GM21423 (cell line): Measurements from ENCODE around the gene ERGIC1.
"Not testable (repeated sequence)": the region's sequence is repeated elsewhere in the genome, so short reads cannot be mapped to it uniquely, and the experiment has no call there.

ENCODE experiments used
- ATAC-seq: cut with Tn5 transposase; IDR thresholded peaks from one replicate; pipeline ENCODE4 v1.9.1; 2021; ENCODE audit warnings: mild to moderate bottlenecking, moderate library complexity; ENCODE audit not compliant: unreplicated experiment

ERGIC1 gene

GRCh38 chr5:172799416-172799815 is 34.6 kb upstream of the ERGIC1 start:
- no peak for ATAC-seq

GRCh38 chr5:172800088-172800551 is 33.9 kb upstream of the ERGIC1 start:
- no peak for ATAC-seq

- ATAC-seq: no peak
Measured at GRCh38 chr5:172801179-172801671, 32.8 kb upstream of the ERGIC1 start.

- no peak for ATAC-seq
Measured at GRCh38 chr5:172802112-172802511, 31.9 kb upstream of the ERGIC1 start.

- no peak for ATAC-seq
Measured at GRCh38 chr5:172802567-172803176, 31.4 kb upstream of the ERGIC1 start.

GRCh38 chr5:172805018-172805683 is 28.9 kb upstream of the ERGIC1 start:
- no peak for ATAC-seq

- ATAC-seq: no peak
Measured at GRCh38 chr5:172805736-172806255, 28.3 kb upstream of the ERGIC1 start.

- ATAC-seq: peak; percentile 97
Measured at GRCh38 chr5:172806897-172807672, 27.0 kb upstream of the ERGIC1 start.

- ATAC-seq: no peak
Measured at GRCh38 chr5:172807766-172808311, 26.2 kb upstream of the ERGIC1 start.

GRCh38 chr5:172809774-172810173 is 24.3 kb upstream of the ERGIC1 start:
- ATAC-seq: no peak

GRCh38 chr5:172810996-172811395 is 23.1 kb upstream of the ERGIC1 start:
- ATAC-seq: not testable (repeated sequence)

- no peak for ATAC-seq
Measured at GRCh38 chr5:172815631-172816030, 18.4 kb upstream of the ERGIC1 start.

GRCh38 chr5:172816925-172817562 is 17.0 kb upstream of the ERGIC1 start:
- ATAC-seq: no peak

- ATAC-seq: no peak
Measured at GRCh38 chr5:172817664-172818063, 16.4 kb upstream of the ERGIC1 start.

GRCh38 chr5:172818081-172818480 is 16.0 kb upstream of the ERGIC1 start:
- no peak for ATAC-seq

GRCh38 chr5:172819569-172819968 is 14.5 kb upstream of the ERGIC1 start:
- no peak for ATAC-seq

GRCh38 chr5:172820046-172820767 is 13.8 kb upstream of the ERGIC1 start:
- no peak for ATAC-seq

GRCh38 chr5:172821340-172821985 is 12.6 kb upstream of the ERGIC1 start:
- ATAC-seq: no peak

GRCh38 chr5:172823840-172824362 is 10.2 kb upstream of the ERGIC1 start:
- no peak for ATAC-seq
